ENCODE data around the gene UPF3B. TPM values are rescaled to one million over a fixed set of nuclear protein-coding genes. Genes with fewer than 3 reads are reported as not detected.

Gene UPF3B
- total and polyA plus RNA-seq, 4 donors: 6.7 to 20.7 (median 11.9) TPM

Other genes with a start within 250 kb of the UPF3B start
- 1 to 10 TPM; 8.4 to 8.9 TPM for gene NKRF, start 246.5 kb downstream of the UPF3B start, total RNA-seq
- gene NKRF, start 246.5 kb downstream of the UPF3B start, polyA plus RNA-seq: 1 to 10 TPM; 1.5 to 5.3 TPM
- gene SEPTIN6, start 159.8 kb downstream of the UPF3B start, total RNA-seq: 10 to 100 TPM; 19.0 to 23.7 TPM
- gene SEPTIN6, start 159.8 kb downstream of the UPF3B start, polyA plus RNA-seq: 1 to 10 TPM; 4.5 to 6.4 TPM
- gene SOWAHD, start 94.4 kb downstream of the UPF3B start, total RNA-seq: 1 to 10 TPM in 1 of 2 donors, under 1 TPM in 1; 0.45 to 1.3 TPM
- under 1 TPM in 1 of 2 donors, not detected in 1; 0.15 TPM for gene SOWAHD, start 94.4 kb downstream of the UPF3B start, polyA plus RNA-seq
- gene RPL39, start 61.3 kb downstream of the UPF3B start, total RNA-seq: 1,000 to 10,000 TPM; 1,166 to 1,184 TPM
- 1,000 to 10,000 TPM; 4,457 to 9,358 TPM for gene RPL39, start 61.3 kb downstream of the UPF3B start, polyA plus RNA-seq
- gene RNF113A, start 18.8 kb upstream of the UPF3B start, total RNA-seq: 10 to 100 TPM in 1 of 2 donors, 1 to 10 TPM in 1; 9.6 to 10.1 TPM
- 10 to 100 TPM in 1 of 2 donors, 1 to 10 TPM in 1; 9.4 to 16.1 TPM for gene RNF113A, start 18.8 kb upstream of the UPF3B start, polyA plus RNA-seq
- 10 to 100 TPM; 53.8 to 64.4 TPM for gene NDUFA1, start 18.9 kb upstream of the UPF3B start, total RNA-seq
- gene NDUFA1, start 18.9 kb upstream of the UPF3B start, polyA plus RNA-seq: 100 to 1,000 TPM; 119 to 187 TPM
- not detected for gene AKAP14, start 42.9 kb upstream of the UPF3B start, total RNA-seq
- gene AKAP14, start 42.9 kb upstream of the UPF3B start, polyA plus RNA-seq: not detected
- 1 to 10 TPM; 7.0 to 8.0 TPM for gene NKAP, start 90.8 kb upstream of the UPF3B start, total RNA-seq
- 1 to 10 TPM; 2.9 to 7.5 TPM for gene NKAP, start 90.8 kb upstream of the UPF3B start, polyA plus RNA-seq
- not detected for gene RHOXF2B, start 224.7 kb upstream of the UPF3B start, total RNA-seq
- gene RHOXF2B, start 224.7 kb upstream of the UPF3B start, polyA plus RNA-seq: not detected

Data from aorta (tissue), 4 donors.